ENCODE measurements around the gene PGA5.

The PGA5 gene

GRCh38 chr11:61297746-61298145, 56.8 kb downstream of the PGA5 start:
- DNase-seq = no peak

DNA sequence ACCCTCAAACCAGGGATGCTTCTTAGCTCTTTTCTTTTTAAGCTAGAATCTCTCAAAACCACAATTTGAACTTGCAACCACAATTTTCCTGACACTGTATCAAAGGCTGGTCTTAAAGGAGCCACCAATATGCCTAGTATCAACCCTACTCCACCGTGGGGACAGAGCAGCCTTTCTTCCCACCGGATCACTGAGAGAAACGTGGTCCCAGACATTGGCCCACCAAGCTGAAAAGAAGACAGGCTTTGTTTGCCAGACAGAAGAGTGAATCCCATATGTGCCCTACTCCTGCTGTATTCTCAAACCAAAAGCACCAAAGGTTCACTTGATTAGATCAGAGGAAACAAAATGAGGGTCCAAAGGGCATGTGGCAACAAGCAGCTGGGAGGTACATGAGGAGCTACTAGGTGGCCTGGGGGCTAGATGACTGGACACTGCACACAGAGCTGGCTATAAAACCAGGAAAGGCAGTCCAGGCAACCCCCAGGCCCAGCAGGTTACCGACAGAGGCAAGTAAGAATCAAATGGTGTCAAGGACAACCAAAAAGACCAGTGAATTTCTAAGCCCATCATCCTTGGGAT, 57.8 kb downstream of the PGA5 start:
- DNase-seq = no peak
